ENCODE measurements around the gene TEKTIP1.

DNA sequence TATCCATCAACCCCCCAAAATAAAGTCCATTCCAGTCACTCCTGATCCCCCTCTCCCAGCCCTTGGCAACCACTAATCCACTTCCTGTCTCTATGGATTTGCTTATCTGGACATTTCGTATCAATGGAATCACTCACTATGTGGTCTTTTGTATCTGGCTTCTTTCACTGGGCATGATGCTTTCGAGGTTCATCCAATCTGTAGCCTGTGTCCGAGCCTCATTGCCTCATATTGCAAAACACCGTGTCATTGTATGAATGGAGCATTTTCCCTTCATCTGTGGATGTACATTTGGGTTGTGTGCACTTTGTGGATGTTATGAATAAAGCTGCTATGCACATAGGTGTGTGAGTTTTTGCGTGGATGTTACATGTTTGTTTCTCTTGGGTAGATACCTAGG, 34.2 kb upstream of the TEKTIP1 start:
- TF ChIP-seq EZH2phosphoT487 (IDR thresholded peaks at IDR 0.05; ENCODE audit: borderline replicate concordance) = no peak
- TF ChIP-seq, protein P1, sequence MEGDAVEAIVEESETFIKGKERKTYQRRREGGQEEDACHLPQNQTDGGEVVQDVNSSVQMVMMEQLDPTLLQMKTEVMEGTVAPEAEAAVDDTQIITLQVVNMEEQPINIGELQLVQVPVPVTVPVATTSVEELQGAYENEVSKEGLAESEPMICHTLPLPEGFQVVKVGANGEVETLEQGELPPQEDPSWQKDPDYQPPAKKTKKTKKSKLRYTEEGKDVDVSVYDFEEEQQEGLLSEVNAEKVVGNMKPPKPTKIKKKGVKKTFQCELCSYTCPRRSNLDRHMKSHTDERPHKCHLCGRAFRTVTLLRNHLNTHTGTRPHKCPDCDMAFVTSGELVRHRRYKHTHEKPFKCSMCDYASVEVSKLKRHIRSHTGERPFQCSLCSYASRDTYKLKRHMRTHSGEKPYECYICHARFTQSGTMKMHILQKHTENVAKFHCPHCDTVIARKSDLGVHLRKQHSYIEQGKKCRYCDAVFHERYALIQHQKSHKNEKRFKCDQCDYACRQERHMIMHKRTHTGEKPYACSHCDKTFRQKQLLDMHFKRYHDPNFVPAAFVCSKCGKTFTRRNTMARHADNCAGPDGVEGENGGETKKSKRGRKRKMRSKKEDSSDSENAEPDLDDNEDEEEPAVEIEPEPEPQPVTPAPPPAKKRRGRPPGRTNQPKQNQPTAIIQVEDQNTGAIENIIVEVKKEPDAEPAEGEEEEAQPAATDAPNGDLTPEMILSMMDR (conservative IDR thresholded peaks at IDR 0.05; ENCODE audit: low read length) = no peak
